GM12878 (cell line): ENCODE measurements around the gene STX8. TPM values are rescaled to one million over a fixed set of nuclear protein-coding genes. Genes with fewer than 3 reads are reported as not detected.

Experiments
- ATAC-seq: fragments of 200-7000 bp; cut with Tn5 transposase; 3 replicates; pipeline ENCODE4 v1.9.1; 2020; ENCODE audit warnings: mild to moderate bottlenecking, moderate library complexity
- BruUV-seq: library from RNA; stranded (reverse); fragments of 400-500 nt; replicated peaks from 2 replicates; lab custom pipeline; 2021; lab: Mats Ljungman, UMichigan
- CTCF ChIA-PET: fragments of 300-600 bp; sonication (Branson Sonifier 250); formaldehyde crosslinking; extraction: SDS; loops from one replicate; lab custom pipeline; 2021; ENCODE audit warnings: inconsistent platforms; lab: Yijun Ruan, JAX
- POLR2A ChIA-PET: fragments of 350-600 bp; formaldehyde crosslinking; extraction: SDS; loops from one replicate; lab custom pipeline; 2021; ENCODE audit warnings: inconsistent platforms; lab: Charles Lee
- RAD21 ChIA-PET: fragments of 300-600 bp; sonication (Branson Sonifier 250); formaldehyde crosslinking; loops from one replicate; lab custom pipeline; 2023; ENCODE audit warnings: antibody characterized with exemption; ENCODE audit not compliant: unreplicated experiment; lab: Charles Lee
- SMC1A ChIA-PET: fragments of 300-600 bp; sonication (Branson Sonifier 250); formaldehyde crosslinking; loops from one replicate; lab custom pipeline; 2023; ENCODE audit not compliant: unreplicated experiment, uncharacterized antibody; lab: Charles Lee
- DNase-seq: peaks from one replicate; pipeline ENCODE4 v3.0.0-alpha.2; 2011; ENCODE audit warnings: low read depth, low spot score
- FAIRE-seq: peaks from 3 replicates; lab custom pipeline; 2011; peaks lifted over from hg19 to GRCh38; lab: Jason Lieb, UNC
- H2AFZ ChIP-seq: 2 replicates; pipeline ENCODE4 v1.6.0; 2011; ENCODE audit warnings: low read depth, low read length, control low read depth; ENCODE audit not compliant: control insufficient read depth
- H3K27ac ChIP-seq: 2 replicates; pipeline ENCODE4 v1.5.1; 2011; ENCODE audit warnings: control low read depth; ENCODE audit not compliant: control insufficient read depth, insufficient read depth
- H3K27me3 ChIP-seq, 2 experiments: replicated peaks in 1 of 2; 2 replicates each; pipeline versions ENCODE4 v1.6.0 to v1.6.1; 2011; ENCODE audit warnings: low read length in 1 of 2; ENCODE audit not compliant: control insufficient read depth in 2 of 2, insufficient read depth in 2 of 2
- H3K36me3 ChIP-seq, 2 experiments: 2 replicates each; pipeline ENCODE4 v1.5.1; 2011; ENCODE audit warnings: low read length in 1 of 2; ENCODE audit not compliant: control insufficient read depth in 2 of 2, insufficient read depth in 2 of 2
- H3K4me1 ChIP-seq: 2 replicates; pipeline ENCODE4 v1.6.1; 2011; ENCODE audit warnings: mild to moderate bottlenecking, low read length, moderate library complexity, mixed read lengths; ENCODE audit not compliant: control insufficient read depth, insufficient read depth
- H3K4me2 ChIP-seq: 2 replicates; pipeline ENCODE4 v1.6.0; 2011; ENCODE audit warnings: control low read depth; ENCODE audit not compliant: control insufficient read depth, insufficient read depth
- H3K4me3 ChIP-seq: fragments of 200-600 bp; sonication (generic); 2 replicates; pipeline ENCODE4 v1.5.1; 2016
- H3K79me2 ChIP-seq: 2 replicates; pipeline ENCODE4 v1.6.0; 2011; ENCODE audit warnings: low read length; ENCODE audit not compliant: control insufficient read depth, insufficient read depth
- H3K9ac ChIP-seq: 2 replicates; pipeline ENCODE4 v1.8.0; 2011; ENCODE audit warnings: low read length, control low read depth, mixed read lengths; ENCODE audit not compliant: control insufficient read depth, insufficient read depth
- H3K9me3 ChIP-seq: replicated peaks from 3 replicates; pipeline ENCODE4 v1.5.1; 2011; ENCODE audit warnings: mild to moderate bottlenecking, low read length; ENCODE audit not compliant: control insufficient read depth, insufficient read depth
- H4K20me1 ChIP-seq: 2 replicates; pipeline ENCODE4 v1.6.0; 2011; ENCODE audit not compliant: control insufficient read depth, insufficient read depth
- CEBPB ChIP-seq, 2 experiments: fragments of 150-350 bp in 1 of 2; IDR thresholded peaks; 2 replicates each; pipeline ENCODE4 v1.6.1; 2012 to 2014; ENCODE audit warnings: low read depth in 2 of 2, low read length in 2 of 2, borderline replicate concordance in 1 of 2, inconsistent platforms in 1 of 2
- CREB1 ChIP-seq: IDR thresholded peaks from 2 replicates; pipeline ENCODE4 v1.6.1; 2012; ENCODE audit warnings: low read depth, mild to moderate bottlenecking, inconsistent platforms
- FOXK2 ChIP-seq: fragments of 450-650 bp; IDR thresholded peaks from 2 replicates; pipeline ENCODE4 v1.6.1; 2017; ENCODE audit warnings: mild to moderate bottlenecking, moderate library complexity
- HCFC1 ChIP-seq: fragments of 150-350 bp; IDR thresholded peaks from 2 replicates; pipeline ENCODE4 v1.6.1; 2014; ENCODE audit warnings: low read length
- whole genome bisulfite sequencing: methylation state at CpG from one replicate; pipeline ENCODE4 v1.1.6; 2016; ENCODE audit warnings: low lambda C conversion rate; ENCODE audit not compliant: insufficient replicate concordance, insufficient coverage; ENCODE audit errors: missing lambda C conversion rate; 5-methylcytosine and 5-hydroxymethylcytosine counted together
- in situ Hi-C: fragments of 300-500 bp; cut with MboI; formaldehyde crosslinking; loops from 9 replicates; pipeline ENCODE4 v1.14.3; 2018; ENCODE audit warnings: mixed read lengths
- intact Hi-C: fragments of 100-400 bp; cut with micrococcal nuclease; formaldehyde crosslinking; loops from one replicate; pipeline ENCODE4 v1.14.2; 2022; ENCODE audit not compliant: unreplicated experiment
- polyA plus RNA-seq, 11 experiments: library from polyadenylated mRNA; depleted of rRNA in 4 of 11; unstranded in 6 of 11; stranded (reverse) in 5 of 11; fragments of >200 nt; fragmentation: Nextera tagmentation in 4 of 11; fragmentation: Illumina TruSeq in 1 of 11; extraction: Ambion mirVana in 4 of 11; extraction: Trizol in 1 of 11; gene quantifications; 1 replicate in 1 of 11; 2 replicates in 10 of 11; pipeline versions ENCODE4 v1.2.1 to v1.2.3, GENCODE V29; 2011 to 2016; ENCODE audit warnings: inconsistent platforms in 2 of 11, missing spikeins in 2 of 11, low read depth in 1 of 11
- total RNA-seq, 4 experiments: library from RNA; depleted of rRNA in 3 of 4; stranded (reverse); fragments of >200 nt in 3 of 4; fragmentation: Illumina TruSeq in 1 of 4; extraction: Trizol in 1 of 4; gene quantifications; 2 replicates each; pipeline versions ENCODE4 v1.2.1 to v1.2.3, GENCODE V29; 2013 to 2021
- TF ChIP-seq, protein P1 (sequence below): fragments of 150-350 bp; IDR thresholded peaks from 2 replicates; pipeline ENCODE4 v1.6.1; 2016; ENCODE audit warnings: low read depth, low read length
- TF ChIP-seq, protein P2 (sequence below): IDR thresholded peaks from 2 replicates; pipeline ENCODE4 v1.6.1; 2012; ENCODE audit warnings: mild to moderate bottlenecking, low read depth, low read length
- TF ChIP-seq, protein P3 (sequence below): IDR thresholded peaks from 2 replicates; pipeline ENCODE4 v1.6.1; 2012; ENCODE audit warnings: improper control_type of control experiment, low read depth, low read length; ENCODE audit not compliant: insufficient replicate concordance
- TF ChIP-seq, protein P4 (sequence below): fragments of 450-650 bp; IDR thresholded peaks from 2 replicates; pipeline ENCODE4 v1.6.1; 2017; ENCODE audit warnings: borderline replicate concordance

Gene STX8
- total and polyA plus RNA-seq, 10 of the 15 experiments (the other 5 are each of a cell fraction or from before 2014, with no cell fraction given), result 47.9 to 151 (median 72.9) TPM

DNA sequence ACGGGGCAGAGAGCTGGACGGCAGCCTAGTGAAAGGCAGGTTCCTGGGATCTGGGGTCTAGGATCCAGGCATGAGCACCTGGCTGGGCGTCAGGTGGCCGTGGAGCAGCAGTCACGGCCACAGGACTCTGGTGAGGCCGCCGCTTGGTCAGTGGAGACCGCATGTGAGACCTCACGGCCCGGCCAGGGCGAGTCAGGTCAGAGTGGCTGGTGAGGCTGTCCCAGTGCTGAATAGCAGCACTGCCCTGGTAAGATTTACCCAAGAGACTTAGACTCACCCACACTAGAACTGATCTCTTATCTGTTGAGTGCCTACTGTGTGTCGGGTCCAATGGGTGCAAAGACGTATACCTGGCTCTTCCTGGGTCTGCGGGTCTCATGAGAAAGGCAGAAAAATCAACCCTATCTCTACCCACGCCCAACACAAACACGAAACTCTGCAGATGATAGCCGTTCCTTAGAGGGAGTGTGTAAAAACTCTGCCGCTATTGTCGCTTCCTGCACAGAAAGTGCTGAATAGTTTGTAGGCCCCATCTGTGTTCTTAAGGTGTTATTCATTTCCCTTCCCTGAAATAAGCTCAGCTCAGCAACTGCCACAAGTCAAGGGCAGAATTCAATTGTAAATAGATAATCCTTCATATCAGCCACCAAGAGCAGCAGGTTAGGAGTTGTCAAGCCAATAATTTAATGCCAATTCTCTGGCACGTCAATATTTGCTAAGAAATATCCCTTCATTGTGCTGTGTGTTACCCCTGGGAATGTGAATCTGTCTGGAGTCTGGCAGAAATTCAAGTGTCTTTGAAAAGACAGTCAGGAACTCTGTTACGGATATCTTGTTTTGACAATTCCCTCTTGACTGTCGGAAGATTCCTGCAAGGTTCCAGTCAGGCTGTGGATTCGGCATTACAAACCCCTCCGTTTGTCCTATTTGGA, 314.3 kb downstream of the STX8 start:
- BruUV-seq, result no TSS peak
- SMC1A ChIA-PET, result no interaction called here
- 72% methylated on average over 23 of the region's 24 CpGs for WGBS
- in situ Hi-C loops (no loop called here), intact Hi-C loops (no loop called here)
- H3K9me3 ChIP-seq, result no peaks in the 10 kb centered on the region
- RAD21 ChIA-PET, result no interaction called here
- POLR2A ChIA-PET, result no interaction called here
- DNase-seq (no peak), ATAC-seq (no peak), FAIRE-seq (no peak)
- no peaks in the 10 kb centered on the region for H3K79me2 ChIP-seq
- H3K4me2 ChIP-seq, result no peak overlapping the region
- H3K27ac ChIP-seq, result no peak overlapping the region
- peaks cover 4% of the 10 kb centered on the region; the same call in 1 of the 2 replicates for H3K4me1 ChIP-seq
- H3K36me3 ChIP-seq, result no peaks in the 10 kb centered on the region
- H3K27me3 ChIP-seq, result no peaks in the 10 kb centered on the region
- CTCF ChIA-PET, result no interaction called here
- no peak overlapping the region for H3K9ac ChIP-seq
- no peak overlapping the region for H2AFZ ChIP-seq
- no peaks in the 10 kb centered on the region for H4K20me1 ChIP-seq
- H3K4me3 ChIP-seq, result no peak overlapping the region
- TF ChIP-seq CREB1 (no peak), CEBPB (IDR thresholded peaks at IDR 0.05; ENCODE audit: borderline replicate concordance in 1 of 2, low read depth in 2 of 2, low read length in 2 of 2) (no peak), HCFC1 (no peak), FOXK2 (no peak)
- TF ChIP-seq, protein P1, sequence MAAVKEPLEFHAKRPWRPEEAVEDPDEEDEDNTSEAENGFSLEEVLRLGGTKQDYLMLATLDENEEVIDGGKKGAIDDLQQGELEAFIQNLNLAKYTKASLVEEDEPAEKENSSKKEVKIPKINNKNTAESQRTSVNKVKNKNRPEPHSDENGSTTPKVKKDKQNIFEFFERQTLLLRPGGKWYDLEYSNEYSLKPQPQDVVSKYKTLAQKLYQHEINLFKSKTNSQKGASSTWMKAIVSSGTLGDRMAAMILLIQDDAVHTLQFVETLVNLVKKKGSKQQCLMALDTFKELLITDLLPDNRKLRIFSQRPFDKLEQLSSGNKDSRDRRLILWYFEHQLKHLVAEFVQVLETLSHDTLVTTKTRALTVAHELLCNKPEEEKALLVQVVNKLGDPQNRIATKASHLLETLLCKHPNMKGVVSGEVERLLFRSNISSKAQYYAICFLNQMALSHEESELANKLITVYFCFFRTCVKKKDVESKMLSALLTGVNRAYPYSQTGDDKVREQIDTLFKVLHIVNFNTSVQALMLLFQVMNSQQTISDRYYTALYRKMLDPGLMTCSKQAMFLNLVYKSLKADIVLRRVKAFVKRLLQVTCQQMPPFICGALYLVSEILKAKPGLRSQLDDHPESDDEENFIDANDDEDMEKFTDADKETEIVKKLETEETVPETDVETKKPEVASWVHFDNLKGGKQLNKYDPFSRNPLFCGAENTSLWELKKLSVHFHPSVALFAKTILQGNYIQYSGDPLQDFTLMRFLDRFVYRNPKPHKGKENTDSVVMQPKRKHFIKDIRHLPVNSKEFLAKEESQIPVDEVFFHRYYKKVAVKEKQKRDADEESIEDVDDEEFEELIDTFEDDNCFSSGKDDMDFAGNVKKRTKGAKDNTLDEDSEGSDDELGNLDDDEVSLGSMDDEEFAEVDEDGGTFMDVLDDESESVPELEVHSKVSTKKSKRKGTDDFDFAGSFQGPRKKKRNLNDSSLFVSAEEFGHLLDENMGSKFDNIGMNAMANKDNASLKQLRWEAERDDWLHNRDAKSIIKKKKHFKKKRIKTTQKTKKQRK, result no peak
- TF ChIP-seq, protein P2, sequence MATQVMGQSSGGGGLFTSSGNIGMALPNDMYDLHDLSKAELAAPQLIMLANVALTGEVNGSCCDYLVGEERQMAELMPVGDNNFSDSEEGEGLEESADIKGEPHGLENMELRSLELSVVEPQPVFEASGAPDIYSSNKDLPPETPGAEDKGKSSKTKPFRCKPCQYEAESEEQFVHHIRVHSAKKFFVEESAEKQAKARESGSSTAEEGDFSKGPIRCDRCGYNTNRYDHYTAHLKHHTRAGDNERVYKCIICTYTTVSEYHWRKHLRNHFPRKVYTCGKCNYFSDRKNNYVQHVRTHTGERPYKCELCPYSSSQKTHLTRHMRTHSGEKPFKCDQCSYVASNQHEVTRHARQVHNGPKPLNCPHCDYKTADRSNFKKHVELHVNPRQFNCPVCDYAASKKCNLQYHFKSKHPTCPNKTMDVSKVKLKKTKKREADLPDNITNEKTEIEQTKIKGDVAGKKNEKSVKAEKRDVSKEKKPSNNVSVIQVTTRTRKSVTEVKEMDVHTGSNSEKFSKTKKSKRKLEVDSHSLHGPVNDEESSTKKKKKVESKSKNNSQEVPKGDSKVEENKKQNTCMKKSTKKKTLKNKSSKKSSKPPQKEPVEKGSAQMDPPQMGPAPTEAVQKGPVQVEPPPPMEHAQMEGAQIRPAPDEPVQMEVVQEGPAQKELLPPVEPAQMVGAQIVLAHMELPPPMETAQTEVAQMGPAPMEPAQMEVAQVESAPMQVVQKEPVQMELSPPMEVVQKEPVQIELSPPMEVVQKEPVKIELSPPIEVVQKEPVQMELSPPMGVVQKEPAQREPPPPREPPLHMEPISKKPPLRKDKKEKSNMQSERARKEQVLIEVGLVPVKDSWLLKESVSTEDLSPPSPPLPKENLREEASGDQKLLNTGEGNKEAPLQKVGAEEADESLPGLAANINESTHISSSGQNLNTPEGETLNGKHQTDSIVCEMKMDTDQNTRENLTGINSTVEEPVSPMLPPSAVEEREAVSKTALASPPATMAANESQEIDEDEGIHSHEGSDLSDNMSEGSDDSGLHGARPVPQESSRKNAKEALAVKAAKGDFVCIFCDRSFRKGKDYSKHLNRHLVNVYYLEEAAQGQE, result no peak
- TF ChIP-seq, protein P3, sequence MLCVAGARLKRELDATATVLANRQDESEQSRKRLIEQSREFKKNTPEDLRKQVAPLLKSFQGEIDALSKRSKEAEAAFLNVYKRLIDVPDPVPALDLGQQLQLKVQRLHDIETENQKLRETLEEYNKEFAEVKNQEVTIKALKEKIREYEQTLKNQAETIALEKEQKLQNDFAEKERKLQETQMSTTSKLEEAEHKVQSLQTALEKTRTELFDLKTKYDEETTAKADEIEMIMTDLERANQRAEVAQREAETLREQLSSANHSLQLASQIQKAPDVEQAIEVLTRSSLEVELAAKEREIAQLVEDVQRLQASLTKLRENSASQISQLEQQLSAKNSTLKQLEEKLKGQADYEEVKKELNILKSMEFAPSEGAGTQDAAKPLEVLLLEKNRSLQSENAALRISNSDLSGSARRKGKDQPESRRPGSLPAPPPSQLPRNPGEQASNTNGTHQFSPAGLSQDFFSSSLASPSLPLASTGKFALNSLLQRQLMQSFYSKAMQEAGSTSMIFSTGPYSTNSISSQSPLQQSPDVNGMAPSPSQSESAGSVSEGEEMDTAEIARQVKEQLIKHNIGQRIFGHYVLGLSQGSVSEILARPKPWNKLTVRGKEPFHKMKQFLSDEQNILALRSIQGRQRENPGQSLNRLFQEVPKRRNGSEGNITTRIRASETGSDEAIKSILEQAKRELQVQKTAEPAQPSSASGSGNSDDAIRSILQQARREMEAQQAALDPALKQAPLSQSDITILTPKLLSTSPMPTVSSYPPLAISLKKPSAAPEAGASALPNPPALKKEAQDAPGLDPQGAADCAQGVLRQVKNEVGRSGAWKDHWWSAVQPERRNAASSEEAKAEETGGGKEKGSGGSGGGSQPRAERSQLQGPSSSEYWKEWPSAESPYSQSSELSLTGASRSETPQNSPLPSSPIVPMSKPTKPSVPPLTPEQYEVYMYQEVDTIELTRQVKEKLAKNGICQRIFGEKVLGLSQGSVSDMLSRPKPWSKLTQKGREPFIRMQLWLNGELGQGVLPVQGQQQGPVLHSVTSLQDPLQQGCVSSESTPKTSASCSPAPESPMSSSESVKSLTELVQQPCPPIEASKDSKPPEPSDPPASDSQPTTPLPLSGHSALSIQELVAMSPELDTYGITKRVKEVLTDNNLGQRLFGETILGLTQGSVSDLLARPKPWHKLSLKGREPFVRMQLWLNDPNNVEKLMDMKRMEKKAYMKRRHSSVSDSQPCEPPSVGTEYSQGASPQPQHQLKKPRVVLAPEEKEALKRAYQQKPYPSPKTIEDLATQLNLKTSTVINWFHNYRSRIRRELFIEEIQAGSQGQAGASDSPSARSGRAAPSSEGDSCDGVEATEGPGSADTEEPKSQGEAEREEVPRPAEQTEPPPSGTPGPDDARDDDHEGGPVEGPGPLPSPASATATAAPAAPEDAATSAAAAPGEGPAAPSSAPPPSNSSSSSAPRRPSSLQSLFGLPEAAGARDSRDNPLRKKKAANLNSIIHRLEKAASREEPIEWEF, result no peak
- TF ChIP-seq, protein P4, sequence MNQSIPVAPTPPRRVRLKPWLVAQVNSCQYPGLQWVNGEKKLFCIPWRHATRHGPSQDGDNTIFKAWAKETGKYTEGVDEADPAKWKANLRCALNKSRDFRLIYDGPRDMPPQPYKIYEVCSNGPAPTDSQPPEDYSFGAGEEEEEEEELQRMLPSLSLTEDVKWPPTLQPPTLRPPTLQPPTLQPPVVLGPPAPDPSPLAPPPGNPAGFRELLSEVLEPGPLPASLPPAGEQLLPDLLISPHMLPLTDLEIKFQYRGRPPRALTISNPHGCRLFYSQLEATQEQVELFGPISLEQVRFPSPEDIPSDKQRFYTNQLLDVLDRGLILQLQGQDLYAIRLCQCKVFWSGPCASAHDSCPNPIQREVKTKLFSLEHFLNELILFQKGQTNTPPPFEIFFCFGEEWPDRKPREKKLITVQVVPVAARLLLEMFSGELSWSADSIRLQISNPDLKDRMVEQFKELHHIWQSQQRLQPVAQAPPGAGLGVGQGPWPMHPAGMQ, result no peak
